Measurements from ENCODE around the gene B3GLCT. TPM values are rescaled to one million over a fixed set of nuclear protein-coding genes. Genes with fewer than 3 reads are reported as not detected.
A peak's percentile ranks its signal among the peaks of the same experiment; 100 is the strongest.

B3GLCT gene
- total and polyA plus RNA-seq, 8 donors: 6.5 to 22.6 (median 16.1) TPM

DNA sequence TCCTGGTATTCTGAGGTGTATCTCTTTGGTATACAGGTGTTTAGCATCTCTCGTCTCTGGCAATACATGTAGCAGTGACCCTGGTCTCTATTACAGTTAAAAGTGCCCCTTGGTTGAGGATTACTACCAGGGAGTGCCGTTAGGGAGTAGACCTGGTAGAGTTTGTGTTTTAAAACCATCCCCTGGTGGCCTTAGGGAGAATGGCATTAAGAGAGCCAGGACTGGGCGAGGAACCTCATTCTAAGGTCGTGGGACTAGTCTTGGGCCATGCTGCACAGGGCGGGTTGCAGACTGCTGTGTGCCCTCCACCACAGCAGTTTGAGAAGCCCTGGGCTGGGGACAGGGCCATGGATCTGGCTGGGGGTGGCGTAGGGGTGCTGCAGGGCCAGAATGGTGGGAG is 35.0 kb downstream of the B3GLCT start:
- Histone ChIP-seq H3K27ac (no peak overlapping the region), H3K27me3 (no peaks in the 10 kb centered on the region), H3K4me3 (no peak overlapping the region), H3K4me1 (no peaks in the 10 kb centered on the region), H3K36me3 (no peaks in the 10 kb centered on the region), H3K9me3 (no peaks in the 10 kb centered on the region)
- TF ChIP-seq, protein P1, sequence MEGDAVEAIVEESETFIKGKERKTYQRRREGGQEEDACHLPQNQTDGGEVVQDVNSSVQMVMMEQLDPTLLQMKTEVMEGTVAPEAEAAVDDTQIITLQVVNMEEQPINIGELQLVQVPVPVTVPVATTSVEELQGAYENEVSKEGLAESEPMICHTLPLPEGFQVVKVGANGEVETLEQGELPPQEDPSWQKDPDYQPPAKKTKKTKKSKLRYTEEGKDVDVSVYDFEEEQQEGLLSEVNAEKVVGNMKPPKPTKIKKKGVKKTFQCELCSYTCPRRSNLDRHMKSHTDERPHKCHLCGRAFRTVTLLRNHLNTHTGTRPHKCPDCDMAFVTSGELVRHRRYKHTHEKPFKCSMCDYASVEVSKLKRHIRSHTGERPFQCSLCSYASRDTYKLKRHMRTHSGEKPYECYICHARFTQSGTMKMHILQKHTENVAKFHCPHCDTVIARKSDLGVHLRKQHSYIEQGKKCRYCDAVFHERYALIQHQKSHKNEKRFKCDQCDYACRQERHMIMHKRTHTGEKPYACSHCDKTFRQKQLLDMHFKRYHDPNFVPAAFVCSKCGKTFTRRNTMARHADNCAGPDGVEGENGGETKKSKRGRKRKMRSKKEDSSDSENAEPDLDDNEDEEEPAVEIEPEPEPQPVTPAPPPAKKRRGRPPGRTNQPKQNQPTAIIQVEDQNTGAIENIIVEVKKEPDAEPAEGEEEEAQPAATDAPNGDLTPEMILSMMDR (IDR thresholded peaks at IDR 0.05): no peak
- no peak for ATAC-seq
- no peak for DNase-seq
- intact Hi-C loops (cut with DNase I): loop anchor here in 1 of 2 donors (5.0 kb wide), 1 partner anchor 188 kb away; no protein-coding TSS in a partner anchor

DNA sequence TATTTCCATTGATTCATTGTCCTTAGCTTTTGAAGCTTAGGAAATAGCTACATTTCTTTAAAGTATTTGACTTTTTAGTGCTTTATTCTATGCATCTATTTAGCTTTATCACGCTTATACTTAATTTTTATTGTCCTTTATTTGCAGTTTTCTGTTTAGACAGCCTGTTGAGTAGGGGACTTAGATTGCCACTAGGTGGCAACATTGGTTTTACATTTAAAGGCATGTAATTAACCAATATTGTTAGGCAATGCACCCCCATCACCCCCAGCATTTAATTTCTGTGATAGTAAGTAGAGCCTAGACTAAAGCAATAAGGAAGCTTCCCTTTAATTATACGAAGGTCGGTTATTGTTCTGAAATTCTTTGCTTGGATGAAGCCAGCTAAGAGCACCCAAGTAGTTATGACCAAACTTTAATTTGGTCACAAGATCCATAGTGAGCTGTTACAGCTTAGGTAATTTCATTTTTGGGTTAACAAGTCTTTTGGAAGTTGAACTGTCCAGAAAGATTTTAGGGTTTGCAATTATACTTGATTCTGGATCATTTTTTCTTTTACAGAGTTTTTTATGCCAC is 36.5 kb downstream of the B3GLCT start:
- H3K9me3 ChIP-seq: no peaks in the 10 kb centered on the region
- no peak overlapping the region for H3K27ac ChIP-seq
- ATAC-seq (peak; percentile 62), DNase-seq (peak in 1 of 4 donors; percentile 49)
- TF ChIP-seq, protein P1 (IDR thresholded peaks at IDR 0.05): peak; percentile 52 to 55
- H3K4me1 ChIP-seq: no peaks in the 10 kb centered on the region
- no peaks in the 10 kb centered on the region for H3K36me3 ChIP-seq
- H3K4me3 ChIP-seq: no peak overlapping the region
- H3K27me3 ChIP-seq: no peaks in the 10 kb centered on the region
- intact Hi-C loops (cut with DNase I): loop anchor here in 1 of 2 donors (5.0 kb wide), 1 partner anchor 186 kb away; no protein-coding TSS in a partner anchor

DNA sequence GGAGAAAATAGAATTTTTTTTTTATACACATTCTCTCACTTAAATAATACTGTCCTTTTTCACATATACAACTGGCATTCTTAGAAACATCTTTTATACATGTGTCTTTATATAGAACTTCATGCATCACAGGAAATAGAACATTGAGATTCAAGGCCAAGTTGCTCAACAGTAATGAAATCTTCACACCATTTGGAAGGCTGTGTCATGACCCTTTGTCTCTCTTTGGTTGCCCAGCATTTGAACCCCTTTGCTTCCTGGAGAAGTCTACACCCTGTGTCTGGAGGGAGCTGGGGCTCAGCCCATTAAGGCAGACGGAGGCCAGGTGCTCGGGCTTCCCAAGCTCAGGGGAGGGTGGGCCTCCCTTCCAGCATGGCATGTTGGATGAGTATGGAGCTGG is 41.1 kb downstream of the B3GLCT start:
- ATAC-seq (no peak), DNase-seq (no peak)
- Histone ChIP-seq H3K36me3 (no peaks in the 10 kb centered on the region), H3K4me1 (no peaks in the 10 kb centered on the region), H3K27ac (no peak overlapping the region), H3K9me3 (no peaks in the 10 kb centered on the region), H3K27me3 (no peaks in the 10 kb centered on the region), H3K4me3 (no peak overlapping the region)
- TF ChIP-seq, protein P1 (IDR thresholded peaks at IDR 0.05): no peak
- intact Hi-C loops (cut with DNase I): no loop called here

DNA sequence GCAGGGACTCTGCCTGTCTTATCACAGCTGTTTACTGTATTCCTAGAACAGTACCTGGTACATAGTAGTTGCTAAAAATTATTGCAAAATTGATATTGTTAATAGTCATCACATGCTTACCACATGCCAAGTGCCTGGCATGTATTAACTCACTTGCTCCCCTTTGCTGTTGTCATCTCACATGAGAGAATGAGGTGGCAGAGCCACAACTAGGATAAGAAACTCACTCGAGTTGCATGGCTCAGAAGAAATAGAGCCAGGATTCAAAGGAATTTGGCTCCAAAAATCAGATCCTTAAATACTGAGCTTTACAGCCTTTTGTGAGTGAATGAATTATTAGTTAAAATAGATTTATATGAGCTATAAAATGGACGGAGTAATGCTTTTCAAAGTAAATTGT is 42.6 kb downstream of the B3GLCT start:
- Histone ChIP-seq H3K4me1 (no peaks in the 10 kb centered on the region), H3K36me3 (no peaks in the 10 kb centered on the region), H3K27me3 (no peaks in the 10 kb centered on the region), H3K27ac (no peak overlapping the region), H3K9me3 (no peaks in the 10 kb centered on the region), H3K4me3 (no peak overlapping the region)
- no peak for ATAC-seq
- peak in 1 of 4 donors; percentile 8 for DNase-seq
- TF ChIP-seq, protein P1 (IDR thresholded peaks at IDR 0.05): no peak
- intact Hi-C loops (cut with DNase I): no loop called here

DNA sequence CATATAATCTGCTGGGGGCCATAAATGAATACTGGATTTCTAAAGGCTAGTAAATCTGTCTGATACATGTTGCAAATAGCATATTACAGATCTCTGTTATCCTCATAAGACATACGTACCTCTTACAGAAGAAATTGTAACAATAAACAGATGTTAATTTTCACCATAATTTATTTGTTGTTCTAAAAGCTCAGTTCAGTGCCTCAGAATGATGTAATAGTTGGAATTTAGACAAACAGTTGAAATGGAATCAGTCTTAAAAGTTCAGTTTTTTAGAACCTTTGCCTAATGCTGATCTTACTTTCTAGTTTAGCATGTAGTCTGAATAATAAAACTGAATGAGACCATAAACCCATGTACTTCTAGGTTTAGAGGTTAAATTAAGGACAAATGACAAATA is 43.1 kb downstream of the B3GLCT start:
- Histone ChIP-seq H3K4me1 (no peaks in the 10 kb centered on the region), H3K4me3 (no peak overlapping the region), H3K27me3 (no peaks in the 10 kb centered on the region), H3K27ac (no peak overlapping the region), H3K9me3 (no peaks in the 10 kb centered on the region), H3K36me3 (peaks cover 0 to 2% of the 10 kb centered on the region in 2 donors)
- ATAC-seq (no peak), DNase-seq (peak in 1 of 4 donors; percentile 5)
- intact Hi-C loops (cut with DNase I): no loop called here
- TF ChIP-seq, protein P1 (IDR thresholded peaks at IDR 0.05): no peak

Measured in left lung (tissue), 10 donors.